NCI-H2227 (cell line): ENCODE measurements around the gene CA9.

Source experiments
- DNase-seq: peaks from one replicate; lab custom pipeline; 2025; ENCODE audit not compliant: unreplicated experiment; lab: John Stamatoyannopoulos, UW

The CA9 gene

GRCh38 chr9:35690614-35691333 lies 17.0 kb downstream of the CA9 start:
- peak; percentile 49 for DNase-seq

GRCh38 chr9:35691334-35691650 lies 17.6 kb downstream of the CA9 start:
- DNase-seq, result no peak

GRCh38 chr9:35691757-35692301 lies 18.1 kb downstream of the CA9 start:
- DNase-seq, result no peak

GRCh38 chr9:35695943-35696401 lies 22.2 kb downstream of the CA9 start:
- DNase-seq, result no peak

GRCh38 chr9:35696520-35697215 lies 22.9 kb downstream of the CA9 start:
- peak; percentile 21 for DNase-seq

GRCh38 chr9:35697486-35697885 lies 23.8 kb downstream of the CA9 start:
- no peak for DNase-seq

GRCh38 chr9:35698231-35698630 lies 24.5 kb downstream of the CA9 start:
- DNase-seq, result no peak

GRCh38 chr9:35700031-35700430 lies 26.3 kb downstream of the CA9 start:
- DNase-seq, result no peak

- DNase-seq, result no peak
Observed at GRCh38 chr9:35700942-35701341, 27.2 kb downstream of the CA9 start.

GRCh38 chr9:35702696-35703095 lies 29.0 kb downstream of the CA9 start:
- no peak for DNase-seq

- no peak for DNase-seq
Observed at GRCh38 chr9:35703906-35704672, 30.4 kb downstream of the CA9 start.

GRCh38 chr9:35705372-35705771 lies 31.6 kb downstream of the CA9 start:
- DNase-seq, result no peak

- no peak for DNase-seq
Observed at GRCh38 chr9:35705836-35706430, 32.2 kb downstream of the CA9 start.

GRCh38 chr9:35706951-35707350 lies 33.2 kb downstream of the CA9 start:
- no peak for DNase-seq

GRCh38 chr9:35708146-35708545 lies 34.4 kb downstream of the CA9 start:
- no peak for DNase-seq

- no peak for DNase-seq
Observed at GRCh38 chr9:35710818-35711500, 37.2 kb downstream of the CA9 start.

- no peak for DNase-seq
Observed at GRCh38 chr9:35711501-35712428, 38.0 kb downstream of the CA9 start.

- DNase-seq, result no peak
Observed at GRCh38 chr9:35712762-35713400, 39.2 kb downstream of the CA9 start.

GRCh38 chr9:35713578-35713977 lies 39.9 kb downstream of the CA9 start:
- no peak for DNase-seq
